Stimulated activated CD4-positive, alpha-beta T cell treated with anti-CD3 and anti-CD28 coated beads, Interleukin-12 subunit alpha, Interleukin-12 subunit beta, amount 100 ng/mL, for 24 hours (primary cell): Measurements from ENCODE around the gene ABHD12.
"Not testable (repeated sequence)": the region's sequence is repeated elsewhere in the genome, so short reads cannot be mapped to it uniquely, and the experiment has no call there.

Experiments used
- DNase-seq, 2 experiments: peaks; one replicate each; pipeline ENCODE4 v3.0.0-alpha.2; 2020; ENCODE audit warnings: low read depth in 2 of 2

ABHD12 gene

GRCh38 chr20:25353747-25354705 is 36.6 kb downstream of the ABHD12 start:
- no peak for DNase-seq

- DNase-seq, result no peak
Observed at GRCh38 chr20:25353353-25353746, 37.3 kb downstream of the ABHD12 start.

DNA sequence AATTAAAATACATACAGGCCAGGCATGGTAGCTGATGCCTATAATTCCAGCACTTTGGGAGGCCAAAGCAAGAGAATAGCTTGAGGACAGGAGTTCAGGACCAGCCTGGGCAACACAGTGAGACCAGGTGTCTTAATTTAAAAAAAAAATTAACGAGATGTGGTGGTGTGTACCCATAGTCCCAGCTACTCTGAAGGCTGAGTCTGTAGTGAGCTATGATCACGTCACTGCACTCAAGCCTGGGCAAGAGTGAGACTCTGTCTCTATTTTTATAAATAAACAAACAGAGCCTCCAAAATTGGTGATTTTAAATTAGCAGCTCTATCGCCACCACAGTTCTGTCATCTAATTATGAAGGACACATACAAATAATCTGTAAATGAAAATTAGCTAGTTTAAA is 37.9 kb downstream of the ABHD12 start:
- DNase-seq, result no peak

- no peak for DNase-seq
Observed at GRCh38 chr20:25351024-25351360, 39.6 kb downstream of the ABHD12 start.

GRCh38 chr20:25346349-25346748 is 44.3 kb downstream of the ABHD12 start:
- DNase-seq, result no peak

DNA sequence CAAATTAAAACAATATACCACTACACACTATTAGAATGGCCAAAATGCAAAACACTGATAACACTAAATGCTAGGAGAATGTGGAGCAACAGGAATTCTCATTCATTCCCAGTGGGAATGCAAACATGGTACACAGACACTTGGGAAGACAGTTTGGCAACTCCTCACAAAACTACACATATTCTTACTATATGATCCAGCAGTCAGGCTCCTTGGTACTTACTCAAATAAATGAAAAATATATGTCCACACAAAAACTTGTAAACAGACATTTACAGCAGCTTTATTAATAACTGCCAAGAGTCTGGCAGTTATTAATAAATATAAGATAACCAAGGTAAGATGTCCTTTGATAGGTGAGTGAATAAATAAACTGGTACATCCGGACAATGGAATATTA is 44.9 kb downstream of the ABHD12 start:
- no peak for DNase-seq

DNA sequence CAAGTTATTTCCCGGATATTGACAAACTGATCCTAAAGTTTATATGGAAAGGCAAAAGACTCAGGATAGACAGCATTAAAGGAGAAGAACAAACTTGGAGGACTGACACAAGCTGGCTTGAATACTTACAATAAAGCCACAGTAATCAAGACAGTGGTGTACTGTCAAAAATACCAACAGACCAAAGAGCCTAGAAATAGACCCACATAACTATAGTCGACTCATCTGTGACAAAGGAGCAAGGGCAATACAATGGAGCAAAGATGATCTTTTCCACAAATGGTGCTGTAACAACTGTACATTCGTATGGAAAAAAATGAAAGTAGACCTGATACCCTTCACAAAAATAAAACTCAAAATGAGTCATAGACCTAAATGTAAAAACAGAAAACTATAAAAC is 46.0 kb downstream of the ABHD12 start:
- no peak for DNase-seq

GRCh38 chr20:25341716-25342680 is 48.6 kb downstream of the ABHD12 start:
- DNase-seq, result no peak

- no peak for DNase-seq
Observed at GRCh38 chr20:25340380-25340779, 50.3 kb downstream of the ABHD12 start.

GRCh38 chr20:25339608-25340007 is 51.0 kb downstream of the ABHD12 start:
- DNase-seq, result no peak

DNA sequence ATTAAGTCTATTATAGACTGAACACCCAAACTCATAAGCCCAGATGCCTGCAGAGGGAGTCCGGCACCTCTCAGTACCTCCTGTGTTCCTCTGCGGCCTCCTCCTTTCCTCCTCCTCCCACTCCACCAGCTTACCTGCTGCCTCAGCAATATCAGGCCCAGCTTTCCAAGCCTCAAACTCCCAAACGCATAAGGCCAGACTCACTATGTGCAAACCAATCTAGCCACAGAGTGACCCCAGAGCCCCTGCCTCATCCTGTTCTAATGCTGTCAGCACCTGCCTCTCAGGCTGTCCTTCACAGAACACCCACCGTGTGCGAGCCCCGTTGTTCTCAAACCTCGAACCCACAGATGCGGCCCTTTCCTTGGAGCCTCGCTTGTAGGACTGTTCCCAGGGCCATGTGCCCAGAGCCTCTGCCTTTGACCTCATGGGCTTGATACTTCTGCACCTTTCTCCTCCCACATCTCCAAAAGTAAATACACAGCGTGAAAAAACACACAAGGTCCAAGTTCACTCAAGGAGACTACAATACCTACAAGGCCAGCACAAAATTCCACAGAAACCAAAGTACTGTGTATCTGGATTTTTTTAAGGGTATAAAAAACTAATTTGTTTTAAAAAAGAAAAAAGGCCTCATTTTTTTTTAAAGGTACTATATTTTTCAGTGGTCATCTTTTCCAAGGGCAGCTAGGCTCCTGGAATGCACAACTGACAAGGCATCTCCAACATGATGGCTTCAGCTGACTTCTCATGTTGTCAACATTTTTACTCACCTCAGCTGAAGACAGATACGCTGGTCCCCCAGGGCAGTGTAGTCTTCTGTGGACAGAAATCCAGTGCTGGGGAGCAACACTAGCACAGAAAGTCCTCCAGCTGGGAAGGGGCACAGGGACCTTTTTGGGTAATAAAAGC is 52.3 kb downstream of the ABHD12 start:
- DNase-seq, result no peak

DNA sequence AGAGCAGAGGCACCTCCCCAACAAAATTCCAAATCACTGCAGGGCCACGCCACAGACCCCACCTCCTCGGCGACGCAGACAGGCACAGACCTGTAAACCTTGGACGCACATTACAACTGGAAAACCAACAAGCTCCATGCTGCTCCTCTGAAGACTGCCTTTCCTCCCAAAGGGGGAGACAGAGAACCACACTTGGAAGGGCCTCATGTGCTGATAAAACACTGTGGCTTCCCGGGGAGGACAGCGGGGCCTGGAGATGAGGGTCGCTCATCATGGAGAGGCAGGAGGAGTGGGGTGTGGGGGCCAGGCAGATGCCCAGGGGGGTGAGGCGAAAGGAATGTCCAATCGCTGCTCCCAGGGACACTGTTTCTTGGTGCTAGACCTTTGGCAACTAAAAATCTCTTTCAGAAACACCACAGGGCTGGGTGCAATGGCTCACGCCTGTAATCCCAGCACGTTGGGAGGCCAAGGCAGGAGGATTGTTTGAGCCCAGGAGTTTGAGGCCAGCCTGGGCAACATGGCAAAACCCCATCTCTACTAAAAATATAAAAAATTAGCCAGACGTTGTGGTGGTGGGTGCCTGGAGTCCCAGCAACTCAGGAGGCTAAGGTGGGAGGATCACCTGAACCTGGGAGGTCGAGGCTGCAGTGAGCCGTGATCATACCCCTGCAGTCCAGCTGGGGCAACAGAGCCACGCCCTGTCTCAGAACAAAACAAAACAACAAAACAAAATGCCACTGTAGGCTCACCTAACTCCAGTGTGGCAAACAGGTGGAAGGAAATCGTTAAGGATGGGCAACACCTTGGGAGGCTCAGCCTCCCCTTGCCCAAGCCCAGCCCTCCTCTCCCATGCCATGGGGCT is 53.8 kb downstream of the ABHD12 start:
- no peak for DNase-seq

- not testable (repeated sequence) for DNase-seq
Observed at GRCh38 chr20:25334972-25335371, 55.7 kb downstream of the ABHD12 start.

- no peak for DNase-seq
Observed at GRCh38 chr20:25328954-25329498, 61.6 kb downstream of the ABHD12 start.

DNA sequence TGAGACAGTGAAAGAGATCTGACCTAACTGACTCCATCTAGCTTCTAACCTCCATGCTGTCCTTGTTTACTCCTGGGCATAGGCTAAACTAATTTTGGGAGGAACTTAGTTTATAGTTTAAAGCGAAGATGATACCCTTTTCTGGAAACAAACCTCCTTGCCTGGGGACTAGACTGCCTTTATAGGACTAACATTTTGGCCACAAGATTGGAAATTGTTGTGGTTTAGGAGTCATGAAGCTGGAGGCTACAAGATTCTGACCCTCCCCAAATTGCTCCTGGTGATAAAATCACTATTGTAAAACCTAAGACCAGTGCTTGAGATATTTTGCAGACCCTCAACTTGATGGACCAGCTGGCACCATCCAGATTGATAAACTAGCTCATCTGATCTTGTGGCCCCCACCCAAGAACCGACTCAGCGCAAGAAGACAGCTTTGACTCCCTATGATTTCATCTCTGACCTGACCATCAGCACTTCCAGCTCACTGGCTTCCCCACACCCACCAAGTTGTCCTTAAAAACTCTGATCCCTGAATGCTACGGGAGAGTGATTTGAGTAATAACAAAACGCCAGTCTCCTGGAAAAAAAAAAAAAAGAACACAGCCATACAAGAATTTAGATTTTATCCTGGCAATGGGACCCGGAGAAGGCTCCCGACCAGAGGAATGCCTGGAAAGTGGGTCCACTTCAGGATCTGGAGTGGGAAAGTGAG is 63.0 kb downstream of the ABHD12 start:
- no peak for DNase-seq

- DNase-seq, result no peak
Observed at GRCh38 chr20:25325997-25326396, 64.6 kb downstream of the ABHD12 start.

DNA sequence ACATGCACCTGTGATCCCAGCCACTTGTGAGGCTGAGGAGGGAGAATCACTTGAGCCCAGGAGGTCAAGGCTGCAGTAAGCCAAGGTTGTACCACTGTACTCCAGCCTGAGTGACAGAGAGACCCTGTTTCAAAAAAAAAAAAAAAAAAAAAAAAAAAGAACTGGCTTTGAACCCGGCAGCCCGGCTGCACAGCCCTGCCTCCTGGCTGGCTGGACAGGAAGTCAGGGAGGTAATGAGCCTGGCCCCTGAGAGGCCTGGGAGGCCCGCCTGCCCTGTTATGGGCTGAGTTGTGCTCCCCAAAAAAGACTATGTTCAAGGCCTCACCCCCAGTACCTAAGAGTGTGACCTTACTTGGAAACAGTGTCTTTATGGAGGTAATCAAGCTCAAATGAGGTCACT is 65.6 kb downstream of the ABHD12 start:
- DNase-seq, result no peak

- DNase-seq, result no peak
Observed at GRCh38 chr20:25324412-25324811, 66.2 kb downstream of the ABHD12 start.

DNA sequence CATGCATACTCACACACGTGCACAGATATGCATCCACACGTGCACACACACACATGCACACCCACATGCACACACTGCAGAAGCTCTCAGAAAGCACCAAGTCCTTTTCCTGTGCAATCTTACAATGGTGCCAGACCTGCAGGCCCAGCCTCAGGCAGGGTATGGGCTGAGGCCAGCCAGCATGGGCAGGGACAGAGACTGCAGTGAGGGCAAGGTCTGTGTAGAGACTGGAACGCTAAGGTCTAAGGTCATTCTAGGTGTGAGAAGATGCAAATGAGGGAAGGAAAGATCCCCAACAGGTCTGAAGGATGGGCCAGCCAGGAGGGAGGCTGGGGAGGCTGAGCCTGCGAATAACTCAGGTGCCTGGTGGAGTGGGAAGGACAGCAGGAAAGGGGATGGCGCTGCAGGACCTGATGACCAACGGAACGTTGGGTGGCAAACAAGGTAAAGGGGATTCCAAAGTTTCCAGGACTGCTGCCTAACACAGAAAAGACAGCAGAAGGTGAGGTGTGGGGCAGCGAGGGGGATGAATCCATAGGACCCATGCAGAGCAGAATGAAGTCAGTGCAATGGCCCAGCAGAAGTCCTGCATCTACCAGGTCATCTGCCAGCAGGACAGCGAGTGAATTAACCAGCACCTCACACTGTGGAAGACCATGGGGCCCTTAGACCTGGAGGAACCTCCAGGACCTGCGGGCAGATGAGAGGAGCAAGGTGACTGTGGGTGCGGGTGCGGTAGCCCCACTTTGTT is 67.0 kb downstream of the ABHD12 start:
- DNase-seq, result no peak
